ENCODE results near the gene SIRT5. TPM values are rescaled to one million over a fixed set of nuclear protein-coding genes. Genes with fewer than 3 reads are reported as not detected.

Gene SIRT5
- total and polyA plus RNA-seq, 2 donors (not counting 1 experiment from before 2014, with no cell fraction given): 8.1 to 16.3 TPM

DNA sequence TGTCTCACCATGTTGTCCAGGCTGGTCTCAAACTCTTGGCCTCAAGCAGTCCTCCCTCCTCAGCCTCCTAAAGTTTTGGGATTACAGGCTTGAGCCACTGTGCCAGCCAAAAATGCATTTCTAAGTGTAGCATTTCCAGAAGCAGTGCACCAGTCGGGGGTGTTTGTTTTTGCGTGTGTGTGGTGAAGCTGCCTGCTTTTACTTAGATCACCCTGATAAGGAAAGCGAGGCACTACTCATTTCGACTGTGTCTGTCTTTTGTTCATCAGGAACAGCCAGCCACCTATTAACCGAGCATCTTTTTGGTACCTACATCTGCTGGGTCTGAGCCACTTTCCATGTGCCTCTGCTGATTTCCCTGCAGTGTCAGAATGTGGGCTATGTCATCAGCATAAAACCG lies 18.7 kb downstream of the SIRT5 start:
- Mint-ChIP-seq H3K9me3 (ENCODE audit: insufficient read depth) (no peaks in the 10 kb centered on the region), H3K27ac (no peak overlapping the region), H3K4me1 (no peaks in the 10 kb centered on the region), H3K4me3 (no peak overlapping the region), H3K27me3 (no peaks in the 10 kb centered on the region)
- Histone ChIP-seq H3K4me1 (ENCODE audit: control insufficient read depth in 2 of 2, insufficient read depth in 2 of 2, low read length in 2 of 2) (no peaks in the 10 kb centered on the region), H3K27ac (ENCODE audit: low read length in 2 of 2) (no peak overlapping the region), H3K27me3 (replicated peaks in 1 of 4; ENCODE audit: control extremely low read depth in 1 of 4, control insufficient read depth in 3 of 4, insufficient read depth in 4 of 4, low read length in 3 of 4) (no peaks in the 10 kb centered on the region), H3K36me3 (replicated peaks in 1 of 2; ENCODE audit: control extremely low read depth in 1 of 2, control insufficient read depth in 1 of 2, extremely low read depth in 1 of 2, insufficient read depth in 2 of 2, low read length in 1 of 2) (peaks cover 17 to 43% of the 10 kb centered on the region in 2 experiments), H3K9ac (ENCODE audit: low read length) (no peak overlapping the region), H3K79me2 (ENCODE audit: control insufficient read depth, insufficient read depth, low read length) (peaks cover 8% of the 10 kb centered on the region), H3K4me3 (ENCODE audit: control extremely low read depth in 1 of 5, extremely low read depth in 1 of 5, insufficient read depth in 1 of 5, low read depth in 2 of 5, low read length in 4 of 5) (no peak overlapping the region), H3K4me2 (replicated peaks; ENCODE audit: low read depth, low read length, poor library complexity, severe bottlenecking) (no peak overlapping the region), H3K9me3 (ENCODE audit: control extremely low read depth in 1 of 3, control insufficient read depth in 2 of 3, insufficient read depth in 1 of 3, low read length in 2 of 3) (no peaks in the 10 kb centered on the region), H4K20me1 (ENCODE audit: control insufficient read depth, insufficient read depth, low read length, poor library complexity, severe bottlenecking) (no peaks in the 10 kb centered on the region), H2AFZ (ENCODE audit: insufficient read depth, low read depth, low read length, poor library complexity, severe bottlenecking) (no peak overlapping the region)
- ChIA-PET POLR2A (no interaction called here), CTCF (interaction anchor here (2.3 kb wide), 1 partner anchor 18 kb away, joined by 13 read pairs; the partner anchor contains the start of gene SIRT5)
- WGBS (ENCODE audit: insufficient coverage): 100% methylated on average over 5 of the region's 6 CpGs
- no peak for TF ChIP-seq EZH2 (IDR thresholded peaks at IDR 0.05; ENCODE audit: borderline replicate concordance, insufficient read depth, low read depth, low read length, poor library complexity, severe bottlenecking)
- TF ChIP-seq, protein P1, sequence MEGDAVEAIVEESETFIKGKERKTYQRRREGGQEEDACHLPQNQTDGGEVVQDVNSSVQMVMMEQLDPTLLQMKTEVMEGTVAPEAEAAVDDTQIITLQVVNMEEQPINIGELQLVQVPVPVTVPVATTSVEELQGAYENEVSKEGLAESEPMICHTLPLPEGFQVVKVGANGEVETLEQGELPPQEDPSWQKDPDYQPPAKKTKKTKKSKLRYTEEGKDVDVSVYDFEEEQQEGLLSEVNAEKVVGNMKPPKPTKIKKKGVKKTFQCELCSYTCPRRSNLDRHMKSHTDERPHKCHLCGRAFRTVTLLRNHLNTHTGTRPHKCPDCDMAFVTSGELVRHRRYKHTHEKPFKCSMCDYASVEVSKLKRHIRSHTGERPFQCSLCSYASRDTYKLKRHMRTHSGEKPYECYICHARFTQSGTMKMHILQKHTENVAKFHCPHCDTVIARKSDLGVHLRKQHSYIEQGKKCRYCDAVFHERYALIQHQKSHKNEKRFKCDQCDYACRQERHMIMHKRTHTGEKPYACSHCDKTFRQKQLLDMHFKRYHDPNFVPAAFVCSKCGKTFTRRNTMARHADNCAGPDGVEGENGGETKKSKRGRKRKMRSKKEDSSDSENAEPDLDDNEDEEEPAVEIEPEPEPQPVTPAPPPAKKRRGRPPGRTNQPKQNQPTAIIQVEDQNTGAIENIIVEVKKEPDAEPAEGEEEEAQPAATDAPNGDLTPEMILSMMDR (IDR thresholded peaks at IDR 0.05): no peak
- ATAC-seq (ENCODE audit: low read depth) (no peak), DNase-seq (no peak)
- intact Hi-C loops (cut with micrococcal nuclease): no loop called here

DNA sequence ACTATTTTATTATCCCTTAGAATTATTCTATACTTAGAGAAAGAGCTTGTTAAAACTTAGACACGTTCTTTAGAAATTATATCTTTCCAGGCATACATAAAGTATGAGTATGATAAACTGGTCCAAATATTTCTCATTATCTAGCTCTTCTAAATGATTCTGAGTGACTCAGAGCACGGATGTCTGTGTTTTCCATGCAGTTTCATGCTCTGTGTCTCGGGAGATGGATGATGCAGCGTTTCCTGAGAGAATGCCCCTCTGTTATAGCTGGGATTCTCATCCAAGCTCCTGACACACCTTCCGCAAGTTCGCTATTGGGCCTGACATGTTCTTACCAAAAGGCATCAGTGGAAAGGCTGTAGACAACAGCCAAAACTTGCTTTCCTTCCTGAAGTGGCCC lies 19.3 kb downstream of the SIRT5 start:
- peaks cover 13 to 41% of the 10 kb centered on the region in 2 experiments for H3K36me3 ChIP-seq (replicated peaks in 1 of 2; ENCODE audit: control extremely low read depth in 1 of 2, control insufficient read depth in 1 of 2, extremely low read depth in 1 of 2, insufficient read depth in 2 of 2, low read length in 1 of 2)
- H3K9ac ChIP-seq (ENCODE audit: low read length): no peak overlapping the region
- ATAC-seq (ENCODE audit: low read depth): no peak
- no peaks in the 10 kb centered on the region for H3K9me3 ChIP-seq (ENCODE audit: control extremely low read depth in 1 of 3, control insufficient read depth in 2 of 3, insufficient read depth in 1 of 3, low read length in 2 of 3)
- POLR2A ChIA-PET: no interaction called here
- H3K27ac Mint-ChIP-seq: no peak overlapping the region
- H3K4me2 ChIP-seq (replicated peaks; ENCODE audit: low read depth, low read length, poor library complexity, severe bottlenecking): no peak overlapping the region
- H3K79me2 ChIP-seq (ENCODE audit: control insufficient read depth, insufficient read depth, low read length): peaks cover 8% of the 10 kb centered on the region
- DNase-seq: no peak
- H3K27ac ChIP-seq (ENCODE audit: low read length in 2 of 2): no peak overlapping the region
- no peaks in the 10 kb centered on the region for H3K27me3 Mint-ChIP-seq
- no peaks in the 10 kb centered on the region for H3K4me1 ChIP-seq (ENCODE audit: control insufficient read depth in 2 of 2, insufficient read depth in 2 of 2, low read length in 2 of 2)
- no peaks in the 10 kb centered on the region for H3K27me3 ChIP-seq (replicated peaks in 1 of 4; ENCODE audit: control extremely low read depth in 1 of 4, control insufficient read depth in 3 of 4, insufficient read depth in 4 of 4, low read length in 3 of 4)
- WGBS (ENCODE audit: insufficient coverage): 95% methylated on average over 5 of the region's 6 CpGs
- intact Hi-C loops (cut with micrococcal nuclease): no loop called here
- H4K20me1 ChIP-seq (ENCODE audit: control insufficient read depth, insufficient read depth, low read length, poor library complexity, severe bottlenecking): no peaks in the 10 kb centered on the region
- no peaks in the 10 kb centered on the region for H3K9me3 Mint-ChIP-seq (ENCODE audit: insufficient read depth)
- no peak for TF ChIP-seq EZH2 (IDR thresholded peaks at IDR 0.05; ENCODE audit: borderline replicate concordance, insufficient read depth, low read depth, low read length, poor library complexity, severe bottlenecking)
- TF ChIP-seq, protein P1 (IDR thresholded peaks at IDR 0.05): no peak
- no peak overlapping the region for H3K4me3 Mint-ChIP-seq
- H3K4me3 ChIP-seq (ENCODE audit: control extremely low read depth in 1 of 5, extremely low read depth in 1 of 5, insufficient read depth in 1 of 5, low read depth in 2 of 5, low read length in 4 of 5): no peak overlapping the region
- H2AFZ ChIP-seq (ENCODE audit: insufficient read depth, low read depth, low read length, poor library complexity, severe bottlenecking): no peak overlapping the region
- no peaks in the 10 kb centered on the region for H3K4me1 Mint-ChIP-seq
- CTCF ChIA-PET: interaction anchor here (0.5 to 2.3 kb wide), 2 partner anchors 18 to 196 kb away, joined by 4 to 13 read pairs; partner anchors contain the start of gene SIRT5

Measured in B cell (primary cell).